GM12878 (cell line): ENCODE measurements around the gene ZBTB18. TPM values are rescaled to one million over a fixed set of nuclear protein-coding genes. Genes with fewer than 3 reads are reported as not detected.

ENCODE experiments used
- ATAC-seq: fragments of 200-7000 bp; cut with Tn5 transposase; 3 replicates; pipeline ENCODE4 v1.9.1; 2020; ENCODE audit warnings: mild to moderate bottlenecking, moderate library complexity
- BruUV-seq: library from RNA; stranded (reverse); fragments of 400-500 nt; replicated peaks from 2 replicates; lab custom pipeline; 2021; lab: Mats Ljungman, UMichigan
- CTCF ChIA-PET: fragments of 300-600 bp; sonication (Branson Sonifier 250); formaldehyde crosslinking; extraction: SDS; loops from one replicate; lab custom pipeline; 2021; ENCODE audit warnings: inconsistent platforms; lab: Yijun Ruan, JAX
- POLR2A ChIA-PET: fragments of 350-600 bp; formaldehyde crosslinking; extraction: SDS; loops from one replicate; lab custom pipeline; 2021; ENCODE audit warnings: inconsistent platforms; lab: Charles Lee
- RAD21 ChIA-PET: fragments of 300-600 bp; sonication (Branson Sonifier 250); formaldehyde crosslinking; loops from one replicate; lab custom pipeline; 2023; ENCODE audit warnings: antibody characterized with exemption; ENCODE audit not compliant: unreplicated experiment; lab: Charles Lee
- SMC1A ChIA-PET: fragments of 300-600 bp; sonication (Branson Sonifier 250); formaldehyde crosslinking; loops from one replicate; lab custom pipeline; 2023; ENCODE audit not compliant: unreplicated experiment, uncharacterized antibody; lab: Charles Lee
- DNase-seq: peaks from one replicate; pipeline ENCODE4 v3.0.0-alpha.2; 2011; ENCODE audit warnings: low read depth, low spot score
- FAIRE-seq: peaks from 3 replicates; lab custom pipeline; 2011; peaks lifted over from hg19 to GRCh38; lab: Jason Lieb, UNC
- H2AFZ ChIP-seq: 2 replicates; pipeline ENCODE4 v1.6.0; 2011; ENCODE audit warnings: low read depth, low read length, control low read depth; ENCODE audit not compliant: control insufficient read depth
- H3K27ac ChIP-seq: 2 replicates; pipeline ENCODE4 v1.5.1; 2011; ENCODE audit warnings: control low read depth; ENCODE audit not compliant: control insufficient read depth, insufficient read depth
- H3K27me3 ChIP-seq, 2 experiments: replicated peaks in 1 of 2; 2 replicates each; pipeline versions ENCODE4 v1.6.0 to v1.6.1; 2011; ENCODE audit warnings: low read length in 1 of 2; ENCODE audit not compliant: control insufficient read depth in 2 of 2, insufficient read depth in 2 of 2
- H3K36me3 ChIP-seq, 2 experiments: 2 replicates each; pipeline ENCODE4 v1.5.1; 2011; ENCODE audit warnings: low read length in 1 of 2; ENCODE audit not compliant: control insufficient read depth in 2 of 2, insufficient read depth in 2 of 2
- H3K4me1 ChIP-seq: 2 replicates; pipeline ENCODE4 v1.6.1; 2011; ENCODE audit warnings: mild to moderate bottlenecking, low read length, moderate library complexity, mixed read lengths; ENCODE audit not compliant: control insufficient read depth, insufficient read depth
- H3K4me2 ChIP-seq: 2 replicates; pipeline ENCODE4 v1.6.0; 2011; ENCODE audit warnings: control low read depth; ENCODE audit not compliant: control insufficient read depth, insufficient read depth
- H3K4me3 ChIP-seq: fragments of 200-600 bp; sonication (generic); 2 replicates; pipeline ENCODE4 v1.5.1; 2016
- H3K79me2 ChIP-seq: 2 replicates; pipeline ENCODE4 v1.6.0; 2011; ENCODE audit warnings: low read length; ENCODE audit not compliant: control insufficient read depth, insufficient read depth
- H3K9ac ChIP-seq: 2 replicates; pipeline ENCODE4 v1.8.0; 2011; ENCODE audit warnings: low read length, control low read depth, mixed read lengths; ENCODE audit not compliant: control insufficient read depth, insufficient read depth
- H3K9me3 ChIP-seq: replicated peaks from 3 replicates; pipeline ENCODE4 v1.5.1; 2011; ENCODE audit warnings: mild to moderate bottlenecking, low read length; ENCODE audit not compliant: control insufficient read depth, insufficient read depth
- H4K20me1 ChIP-seq: 2 replicates; pipeline ENCODE4 v1.6.0; 2011; ENCODE audit not compliant: control insufficient read depth, insufficient read depth
- ASH2L ChIP-seq: fragments of 300-600, 200-600 bp; sonication (generic); IDR thresholded peaks from 2 replicates; pipeline ENCODE4 v1.6.1; 2017; ENCODE audit warnings: low read depth, mild to moderate bottlenecking, borderline replicate concordance
- BMI1 ChIP-seq: fragments of 450-650 bp; IDR thresholded peaks from 2 replicates; pipeline ENCODE4 v1.6.1; 2016; ENCODE audit warnings: mild to moderate bottlenecking, moderate library complexity, borderline replicate concordance
- CREB1 ChIP-seq: IDR thresholded peaks from 2 replicates; pipeline ENCODE4 v1.6.1; 2012; ENCODE audit warnings: low read depth, mild to moderate bottlenecking, inconsistent platforms
- FOXK2 ChIP-seq: fragments of 450-650 bp; IDR thresholded peaks from 2 replicates; pipeline ENCODE4 v1.6.1; 2017; ENCODE audit warnings: mild to moderate bottlenecking, moderate library complexity
- HDAC2 ChIP-seq: fragments of 200-600 bp; sonication (generic); IDR thresholded peaks from 2 replicates; pipeline ENCODE4 v1.6.1; 2017
- HDAC6 ChIP-seq: fragments of 200-600 bp; sonication (generic); IDR thresholded peaks from one replicate; pipeline ENCODE4 v1.8.0; 2017; ENCODE audit warnings: antibody characterized with exemption; ENCODE audit not compliant: unreplicated experiment
- JUND ChIP-seq: IDR thresholded peaks from 2 replicates; pipeline ENCODE4 v1.6.1; 2012; ENCODE audit warnings: low read depth, mild to moderate bottlenecking, low read length, improper control_type of control experiment, moderate library complexity
- KLF5 ChIP-seq: fragments of 450-650 bp; IDR thresholded peaks from 2 replicates; pipeline ENCODE4 v1.6.1; 2014; ENCODE audit warnings: mild to moderate bottlenecking; ENCODE audit not compliant: partially characterized antibody
- PBX3 ChIP-seq: IDR thresholded peaks from 2 replicates; pipeline ENCODE4 v1.6.1; 2011; ENCODE audit warnings: mild to moderate bottlenecking, low read depth, low read length, moderate library complexity; ENCODE audit not compliant: insufficient replicate concordance
- POLR2AphosphoS2 ChIP-seq: IDR thresholded peaks from 2 replicates; pipeline ENCODE4 v1.6.1; 2011; ENCODE audit warnings: low read depth, mild to moderate bottlenecking, low read length, improper control_type of control experiment, moderate library complexity
- RBBP5 ChIP-seq: fragments of 200-600 bp; sonication (generic); conservative IDR thresholded peaks from 2 replicates; pipeline ENCODE4 v1.6.1; 2016
- STAT3 ChIP-seq: IDR thresholded peaks from 2 replicates; pipeline ENCODE4 v1.6.1; 2011; ENCODE audit warnings: low read depth, low read length, improper control_type of control experiment
- SUPT20H ChIP-seq: IDR thresholded peaks from 2 replicates; pipeline ENCODE4 v1.6.1; 2011; ENCODE audit warnings: low read depth, mild to moderate bottlenecking, low read length, moderate library complexity, borderline replicate concordance; ENCODE audit not compliant: control insufficient read depth
- TARDBP ChIP-seq: IDR thresholded peaks from 2 replicates; pipeline ENCODE4 v1.6.1; 2016; ENCODE audit warnings: borderline replicate concordance
- TCF12 ChIP-seq: IDR thresholded peaks from 2 replicates; pipeline ENCODE4 v1.6.1; 2011; ENCODE audit warnings: low read depth, mild to moderate bottlenecking, low read length
- ZSCAN29 ChIP-seq: fragments of 450-650 bp; IDR thresholded peaks from 2 replicates; pipeline ENCODE4 v1.6.1; 2017; ENCODE audit warnings: mild to moderate bottlenecking, moderate library complexity
- ZZZ3 ChIP-seq: IDR thresholded peaks from 2 replicates; pipeline ENCODE4 v1.6.1; 2011; ENCODE audit warnings: low read depth; ENCODE audit not compliant: control insufficient read depth, insufficient read length
- whole genome bisulfite sequencing: methylation state at CpG from one replicate; pipeline ENCODE4 v1.1.6; 2016; ENCODE audit warnings: low lambda C conversion rate; ENCODE audit not compliant: insufficient replicate concordance, insufficient coverage; ENCODE audit errors: missing lambda C conversion rate; 5-methylcytosine and 5-hydroxymethylcytosine counted together
- in situ Hi-C: fragments of 300-500 bp; cut with MboI; formaldehyde crosslinking; loops from 9 replicates; pipeline ENCODE4 v1.14.3; 2018; ENCODE audit warnings: mixed read lengths
- intact Hi-C: fragments of 100-400 bp; cut with micrococcal nuclease; formaldehyde crosslinking; loops from one replicate; pipeline ENCODE4 v1.14.2; 2022; ENCODE audit not compliant: unreplicated experiment
- polyA plus RNA-seq, 11 experiments: library from polyadenylated mRNA; depleted of rRNA in 4 of 11; unstranded in 6 of 11; stranded (reverse) in 5 of 11; fragments of >200 nt; fragmentation: Nextera tagmentation in 4 of 11; fragmentation: Illumina TruSeq in 1 of 11; extraction: Ambion mirVana in 4 of 11; extraction: Trizol in 1 of 11; gene quantifications; 1 replicate in 1 of 11; 2 replicates in 10 of 11; pipeline versions ENCODE4 v1.2.1 to v1.2.3, GENCODE V29; 2011 to 2016; ENCODE audit warnings: inconsistent platforms in 2 of 11, missing spikeins in 2 of 11, low read depth in 1 of 11
- total RNA-seq, 4 experiments: library from RNA; depleted of rRNA in 3 of 4; stranded (reverse); fragments of >200 nt in 3 of 4; fragmentation: Illumina TruSeq in 1 of 4; extraction: Trizol in 1 of 4; gene quantifications; 2 replicates each; pipeline versions ENCODE4 v1.2.1 to v1.2.3, GENCODE V29; 2013 to 2021
- TF ChIP-seq, protein P1 (sequence below): fragments of 450-650 bp; IDR thresholded peaks from 2 replicates; pipeline ENCODE4 v1.6.1; 2017; ENCODE audit warnings: mild to moderate bottlenecking

Gene ZBTB18
- total and polyA plus RNA-seq, 10 of the 15 experiments (the other 5 are each of a cell fraction or from before 2014, with no cell fraction given), result 0.27 to 8.6 (median 6.1) TPM

GRCh38 chr1:244064621-244065020, 13.5 kb downstream of the ZBTB18 start:
- Histone ChIP-seq H3K4me2 (no peak overlapping the region), H3K4me3 (no peak overlapping the region), H4K20me1 (no peaks in the 10 kb centered on the region), H3K79me2 (no peaks in the 10 kb centered on the region), H3K9ac (no peak overlapping the region), H2AFZ (no peak overlapping the region), H3K27ac (no peak overlapping the region), H3K4me1 (no peaks in the 10 kb centered on the region), H3K36me3 (no peaks in the 10 kb centered on the region), H3K27me3 (no peaks in the 10 kb centered on the region; a peak in 3 of 4 replicates), H3K9me3 (no peaks in the 10 kb centered on the region)
- RAD21 ChIA-PET, result no interaction called here
- in situ Hi-C loops (no loop called here), intact Hi-C loops (no loop called here)
- TF ChIP-seq RBBP5 (no peak), FOXK2 (no peak), HDAC2 (no peak), POLR2AphosphoS2 (no peak), ZSCAN29 (no peak), STAT3 (no peak), JUND (no peak), BMI1 (no peak), CREB1 (no peak), ZZZ3 (no peak), KLF5 (no peak), PBX3 (no peak), TARDBP (no peak), SUPT20H (no peak), TCF12 (no peak), ASH2L (no peak), HDAC6 (no peak)
- TF ChIP-seq, protein P1, sequence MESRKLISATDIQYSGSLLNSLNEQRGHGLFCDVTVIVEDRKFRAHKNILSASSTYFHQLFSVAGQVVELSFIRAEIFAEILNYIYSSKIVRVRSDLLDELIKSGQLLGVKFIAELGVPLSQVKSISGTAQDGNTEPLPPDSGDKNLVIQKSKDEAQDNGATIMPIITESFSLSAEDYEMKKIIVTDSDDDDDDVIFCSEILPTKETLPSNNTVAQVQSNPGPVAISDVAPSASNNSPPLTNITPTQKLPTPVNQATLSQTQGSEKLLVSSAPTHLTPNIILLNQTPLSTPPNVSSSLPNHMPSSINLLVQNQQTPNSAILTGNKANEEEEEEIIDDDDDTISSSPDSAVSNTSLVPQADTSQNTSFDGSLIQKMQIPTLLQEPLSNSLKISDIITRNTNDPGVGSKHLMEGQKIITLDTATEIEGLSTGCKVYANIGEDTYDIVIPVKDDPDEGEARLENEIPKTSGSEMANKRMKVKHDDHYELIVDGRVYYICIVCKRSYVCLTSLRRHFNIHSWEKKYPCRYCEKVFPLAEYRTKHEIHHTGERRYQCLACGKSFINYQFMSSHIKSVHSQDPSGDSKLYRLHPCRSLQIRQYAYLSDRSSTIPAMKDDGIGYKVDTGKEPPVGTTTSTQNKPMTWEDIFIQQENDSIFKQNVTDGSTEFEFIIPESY, result no peak
- no TSS peak for BruUV-seq
- WGBS, result 77% methylated on average over 8 of the region's 8 CpGs
- ATAC-seq, result no peak
- DNase-seq, result no peak
- SMC1A ChIA-PET, result interaction anchor here (1.6 to 7.3 kb wide), 3 partner anchors 12 to 17 kb away, joined by 4 to 45 read pairs (median 5); partner anchors contain the start of gene ZBTB18
- POLR2A ChIA-PET, result no interaction called here
- CTCF ChIA-PET, result interaction anchor here (0.8 to 1.5 kb wide), 2 partner anchors 9 to 18 kb away, joined by 3 to 5 read pairs; no protein-coding TSS in a partner anchor
- FAIRE-seq, result no peak
